Measurements from ENCODE around the gene TBK1.
A peak's percentile ranks its signal among the peaks of the same experiment; 100 is the strongest.

Gene TBK1

DNA sequence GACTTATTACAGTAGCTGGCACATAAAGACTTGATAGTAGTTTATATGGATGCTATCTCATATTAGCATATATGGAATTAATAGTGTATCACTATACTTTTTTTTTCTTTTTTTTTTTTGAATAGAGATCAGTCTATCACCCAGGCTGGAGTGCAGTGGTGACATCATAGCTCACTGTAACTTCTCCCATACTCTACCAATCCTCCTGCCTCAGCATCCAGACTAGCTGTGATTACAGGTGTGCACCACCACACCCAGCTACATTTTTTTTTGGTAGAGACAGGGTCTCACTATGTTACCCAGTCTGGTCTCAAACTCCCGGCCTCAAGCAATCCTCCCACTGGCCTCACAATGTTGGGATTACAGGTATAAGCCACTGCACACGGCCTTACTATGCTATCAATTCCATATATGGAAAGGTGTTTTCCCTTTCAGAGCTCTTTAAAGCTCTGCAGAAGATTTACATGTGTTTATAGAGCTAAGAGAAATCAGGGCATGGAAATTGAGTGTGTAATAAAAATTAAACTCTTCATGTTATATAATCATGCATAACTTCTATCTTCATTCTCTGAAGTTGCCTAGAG lies 1.8 kb upstream of the TBK1 start:
- H3K4me3 ChIP-seq (ENCODE audit: low read length): no peak overlapping the region
- DNase-seq (ENCODE audit: low read depth, low spot score): no peak

DNA sequence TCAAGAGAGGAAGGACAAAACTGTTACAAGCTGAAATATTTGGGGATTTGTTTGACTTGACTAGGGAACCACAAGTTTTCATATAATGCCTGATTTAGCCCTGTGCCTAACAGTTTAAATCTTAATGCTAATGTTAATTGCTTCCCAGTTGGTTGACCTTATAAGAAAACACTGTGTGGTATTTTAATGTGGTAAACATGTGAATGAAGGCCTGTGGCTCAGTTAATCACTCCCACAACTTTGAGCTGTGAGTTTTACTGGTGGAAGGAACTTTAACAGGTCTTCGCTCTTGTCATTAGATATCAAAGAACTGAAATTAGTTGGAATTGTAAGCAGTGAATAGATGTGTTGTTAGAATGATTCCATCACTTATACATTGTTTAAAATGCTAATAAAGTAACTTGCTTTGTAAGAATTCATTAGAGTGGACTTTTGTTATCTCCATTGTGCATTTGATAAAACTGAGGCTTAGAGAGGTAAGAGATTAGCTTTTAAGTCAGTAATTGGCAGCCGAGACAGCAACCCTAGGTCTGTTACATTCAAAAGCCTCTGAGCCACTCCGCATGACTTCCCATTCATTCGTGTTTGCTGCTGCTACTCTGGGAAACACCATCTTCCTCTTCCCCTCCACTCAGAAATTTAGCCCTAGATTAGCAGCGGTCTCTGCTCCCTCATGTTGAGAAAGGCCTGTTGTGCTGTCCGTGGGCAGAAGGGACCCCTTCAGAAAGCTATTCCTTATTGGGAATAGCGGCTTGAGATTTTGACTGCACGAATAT lies 1.0 kb upstream of the TBK1 start:
- no peak for DNase-seq (ENCODE audit: low read depth, low spot score)
- peak overlapping the region; percentile 87 for H3K4me3 ChIP-seq (ENCODE audit: low read length)

DNA sequence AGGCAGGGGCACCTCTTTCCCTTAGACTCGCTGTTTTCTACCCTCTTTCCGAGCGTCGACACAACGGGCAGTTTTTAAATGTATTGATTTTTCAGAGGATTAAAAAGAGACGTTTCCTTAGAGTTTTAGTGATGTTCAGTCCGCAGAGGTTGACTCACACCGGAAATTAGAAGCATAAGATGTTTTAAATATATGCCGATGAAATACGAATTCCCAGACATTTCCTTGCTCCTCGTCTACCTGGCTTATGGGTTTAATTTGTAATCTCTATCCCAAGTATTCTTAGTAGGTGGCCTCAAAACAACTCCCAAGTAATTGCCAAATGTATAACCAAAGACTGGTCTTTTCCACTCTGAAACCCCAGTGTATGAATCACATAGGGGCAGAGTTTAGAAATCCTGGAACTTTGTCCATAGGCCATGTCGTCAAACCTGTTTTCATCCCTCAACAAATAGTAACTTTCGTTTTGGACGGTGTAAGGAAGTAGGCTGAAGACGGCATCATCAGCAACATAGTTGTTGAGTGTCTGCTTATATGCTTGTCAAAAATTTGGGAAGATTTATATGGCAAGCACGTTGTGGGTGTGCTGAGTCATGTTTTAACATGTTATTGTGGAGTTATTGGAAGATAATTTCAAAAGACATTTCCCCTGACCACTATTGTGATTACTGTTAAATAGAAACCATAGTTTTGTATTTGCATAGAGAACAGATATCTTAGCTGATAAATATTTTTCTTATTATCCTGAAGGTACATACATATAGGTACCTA lies 824 bp downstream of the TBK1 start:
- DNase-seq (ENCODE audit: low read depth, low spot score): no peak

DNA sequence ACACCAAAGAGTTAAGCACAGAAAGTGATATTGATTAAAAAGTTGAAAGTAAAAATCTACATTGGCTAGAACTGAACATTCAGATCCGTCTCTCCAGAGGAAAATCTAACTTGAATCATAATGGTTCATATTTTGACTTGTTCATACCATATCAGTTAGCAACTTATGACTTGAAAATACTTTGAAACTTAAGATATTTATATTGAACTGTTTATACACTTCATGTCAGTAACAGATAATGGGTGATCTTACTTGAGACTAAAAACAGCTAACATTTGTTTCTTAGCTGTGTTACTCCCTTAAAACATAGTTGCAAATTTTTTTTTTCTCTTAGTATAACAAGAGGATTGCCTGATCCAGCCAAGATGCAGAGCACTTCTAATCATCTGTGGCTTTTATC lies 3.6 kb downstream of the TBK1 start:
- no peak overlapping the region for H3K4me3 ChIP-seq (ENCODE audit: low read length)
- DNase-seq (ENCODE audit: low read depth, low spot score): no peak

More for the DNA sequence above, 824 bp downstream of the TBK1 start:
- peak overlapping the region; percentile 87 for H3K4me3 ChIP-seq (ENCODE audit: low read length)

DNA sequence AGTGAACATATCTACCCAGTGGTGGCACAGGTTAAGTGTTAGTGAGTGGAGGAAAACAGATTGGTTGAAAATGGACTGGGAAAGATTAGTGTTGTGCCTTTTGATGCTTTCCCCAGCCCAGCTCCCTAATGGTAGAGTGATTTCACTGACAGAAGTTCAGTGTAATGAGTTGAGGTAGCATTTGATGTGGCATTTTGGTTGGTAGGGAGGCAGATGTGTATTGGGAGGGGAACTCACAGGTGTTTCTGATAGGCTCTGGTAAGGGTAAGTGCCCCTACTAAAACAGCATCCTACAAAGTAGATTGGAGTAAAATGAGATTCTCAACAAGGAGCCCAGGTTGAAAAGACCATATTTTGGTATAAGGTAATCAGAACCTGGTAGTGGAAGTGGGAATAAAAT lies 4.2 kb downstream of the TBK1 start:
- no peak overlapping the region for H3K4me3 ChIP-seq (ENCODE audit: low read length)
- peak; percentile 84 for DNase-seq (ENCODE audit: low read depth, low spot score)

DNA sequence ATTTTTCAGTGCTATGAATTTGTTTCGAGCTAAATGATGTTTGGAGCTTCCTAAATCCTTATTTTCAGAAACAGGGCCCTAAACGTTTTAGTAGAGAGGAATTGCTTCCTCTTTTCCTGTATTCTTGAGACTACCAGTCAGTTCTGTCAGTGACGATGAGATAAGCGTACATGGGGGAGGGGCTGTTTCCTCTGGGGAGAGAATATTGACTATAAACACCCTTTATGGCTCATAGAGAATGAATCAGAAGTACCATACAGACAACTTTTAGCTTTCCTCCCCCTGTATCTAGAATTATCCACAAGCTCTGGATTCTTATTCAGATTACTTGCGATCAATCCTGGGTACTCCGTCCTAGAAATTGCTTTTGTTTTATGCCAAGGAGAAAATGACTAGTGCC lies 5.1 kb downstream of the TBK1 start:
- DNase-seq (ENCODE audit: low read depth, low spot score): no peak

DNA sequence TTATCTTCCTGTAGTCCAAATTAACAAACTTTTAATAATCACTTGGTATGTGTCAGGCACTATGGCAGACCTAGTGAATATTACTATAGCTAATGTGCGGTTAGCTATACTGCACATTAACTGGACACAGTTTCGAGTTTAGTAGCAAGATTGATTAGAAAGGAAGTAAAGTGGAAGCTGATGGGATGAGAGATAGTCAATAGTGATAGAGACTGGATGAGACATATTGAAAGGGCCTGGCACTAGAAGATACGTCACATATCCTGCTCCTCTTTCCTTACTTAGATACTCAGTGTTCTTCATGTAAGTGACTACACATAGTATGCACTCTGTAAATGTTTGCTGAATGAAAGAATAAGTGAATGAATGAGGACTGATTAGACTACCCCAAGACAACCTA lies 5.5 kb downstream of the TBK1 start:
- no peak for DNase-seq (ENCODE audit: low read depth, low spot score)
- no peak overlapping the region for H3K4me3 ChIP-seq (ENCODE audit: low read length)

More for the DNA sequence above, 5.1 kb downstream of the TBK1 start:
- H3K4me3 ChIP-seq (ENCODE audit: low read length): no peak overlapping the region

DNA sequence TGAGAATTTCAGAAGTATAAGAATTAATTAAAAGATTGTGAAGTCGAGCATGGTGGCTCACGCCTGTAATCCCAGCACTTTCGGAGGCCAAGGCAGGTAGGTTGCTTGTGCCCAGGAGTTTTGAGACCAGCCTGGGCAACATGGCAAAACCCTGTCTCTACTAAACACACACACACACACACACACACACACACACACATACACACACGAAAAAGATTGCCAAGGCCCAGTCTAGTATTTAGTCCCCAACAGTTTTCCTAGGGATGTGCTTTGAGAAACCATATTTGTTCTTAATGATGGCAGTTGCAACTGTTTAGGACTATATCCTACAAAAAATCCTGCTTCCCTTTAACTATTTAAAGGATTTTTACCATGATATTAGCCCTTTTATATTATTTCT lies 6.0 kb downstream of the TBK1 start:
- no peak for DNase-seq (ENCODE audit: low read depth, low spot score)

DNA sequence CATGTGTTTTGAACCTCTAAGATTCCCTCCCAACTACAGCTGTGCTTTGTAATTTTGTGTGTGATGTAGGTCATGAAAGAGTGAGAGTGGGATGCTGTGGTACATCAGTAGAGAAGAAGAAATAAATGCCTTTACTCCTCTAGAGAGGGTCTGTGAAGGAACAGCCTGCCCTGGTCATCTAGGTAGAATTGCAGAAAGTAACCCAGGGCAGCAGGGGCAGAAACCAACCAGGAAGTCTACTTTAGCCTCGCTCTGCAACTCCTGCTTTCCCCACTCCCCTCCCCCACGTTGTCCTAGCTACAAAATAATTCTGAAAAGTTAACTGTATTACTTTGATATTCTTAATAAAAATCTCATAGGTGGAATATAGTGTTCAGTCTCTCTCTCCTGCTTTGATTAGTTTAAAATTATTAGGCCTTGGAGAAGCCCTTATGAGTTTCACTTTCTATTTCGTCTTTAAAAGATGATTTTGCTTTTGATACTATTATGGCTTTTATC lies 7.5 kb downstream of the TBK1 start:
- H3K4me3 ChIP-seq (ENCODE audit: low read length): peak overlapping the region; percentile 26

More for the DNA sequence above, 6.0 kb downstream of the TBK1 start:
- H3K4me3 ChIP-seq (ENCODE audit: low read length): no peak overlapping the region

DNA sequence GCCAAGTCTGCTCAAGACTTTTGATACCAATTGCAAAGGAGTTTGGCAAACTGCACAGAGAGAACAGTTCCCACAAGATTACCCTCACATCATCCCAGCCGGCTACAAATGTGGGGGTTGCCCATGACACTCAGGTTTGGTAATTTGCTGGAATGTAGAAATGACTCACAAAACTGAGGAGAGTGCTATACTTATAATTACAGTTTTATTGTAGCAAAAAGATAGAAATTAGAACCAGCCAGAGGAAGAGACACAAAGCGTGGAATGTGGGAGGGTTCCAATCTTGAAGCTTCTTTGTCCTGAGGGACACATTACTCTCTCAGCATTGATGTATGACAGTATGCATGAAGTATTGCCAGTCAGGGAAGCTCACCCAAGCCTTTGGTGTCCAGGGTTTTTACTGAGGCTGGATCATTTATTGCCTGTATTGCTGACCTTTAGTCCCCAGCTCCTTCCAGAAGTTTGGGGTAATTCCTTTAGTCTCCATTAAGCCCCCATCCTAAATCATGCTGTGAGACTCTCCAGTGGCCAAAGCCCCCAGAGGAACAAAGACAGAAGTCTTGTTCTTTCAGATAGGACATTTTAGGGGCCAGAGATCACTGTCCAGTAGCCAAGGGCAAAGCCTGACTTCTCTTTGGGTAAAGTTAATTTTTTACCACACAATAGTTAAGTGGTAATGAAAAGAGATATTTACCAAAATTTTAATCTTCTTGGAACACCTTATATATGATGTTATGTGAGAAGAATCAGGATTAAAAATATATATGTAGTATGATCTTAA lies 9.9 kb downstream of the TBK1 start:
- no peak for DNase-seq (ENCODE audit: low read depth, low spot score)
- no peak overlapping the region for H3K4me3 ChIP-seq (ENCODE audit: low read length)

More for the DNA sequence above, 7.5 kb downstream of the TBK1 start:
- DNase-seq (ENCODE audit: low read depth, low spot score): no peak

DNA sequence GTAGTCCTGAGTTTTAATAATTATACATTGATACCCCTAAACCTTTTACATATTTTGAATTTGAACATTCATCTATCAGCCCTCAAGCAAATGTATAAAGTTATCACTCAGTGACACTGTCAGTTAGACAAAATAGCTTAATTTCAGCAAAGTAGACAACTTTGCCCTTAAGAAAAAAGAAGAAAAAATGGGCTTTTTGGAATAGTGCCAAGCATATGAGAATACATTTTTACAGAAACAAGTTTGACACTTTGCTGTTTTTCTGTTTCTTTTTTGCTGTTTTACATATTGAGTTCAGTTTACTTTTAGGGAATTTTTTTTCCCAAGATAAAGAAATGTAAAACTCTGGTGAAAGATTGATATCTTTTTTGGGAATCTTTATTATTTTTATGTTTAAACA lies 14.3 kb downstream of the TBK1 start:
- no peak for DNase-seq (ENCODE audit: low read depth, low spot score)
- no peak overlapping the region for H3K4me3 ChIP-seq (ENCODE audit: low read length)

DNA sequence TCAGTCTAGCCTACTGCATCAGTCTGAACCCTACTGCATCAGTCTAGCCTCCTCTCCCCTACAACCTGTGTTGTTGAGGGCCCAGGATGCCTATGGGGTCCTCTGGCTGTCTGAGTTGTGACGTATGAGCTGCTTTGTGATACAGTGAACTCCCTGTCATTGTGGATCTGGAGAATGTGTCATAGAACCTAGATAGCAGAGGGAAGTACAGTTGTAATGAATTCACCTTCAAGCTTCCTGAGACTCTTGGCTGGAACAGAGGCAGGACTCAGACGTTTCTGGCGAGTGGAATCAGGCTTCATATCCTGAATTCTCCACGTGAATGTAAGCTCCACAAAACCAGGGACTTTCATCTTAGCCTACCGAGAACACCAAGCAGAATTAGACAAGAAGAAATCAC lies 17.0 kb downstream of the TBK1 start:
- no peak for DNase-seq (ENCODE audit: low read depth, low spot score)
- no peak overlapping the region for H3K4me3 ChIP-seq (ENCODE audit: low read length)

DNA sequence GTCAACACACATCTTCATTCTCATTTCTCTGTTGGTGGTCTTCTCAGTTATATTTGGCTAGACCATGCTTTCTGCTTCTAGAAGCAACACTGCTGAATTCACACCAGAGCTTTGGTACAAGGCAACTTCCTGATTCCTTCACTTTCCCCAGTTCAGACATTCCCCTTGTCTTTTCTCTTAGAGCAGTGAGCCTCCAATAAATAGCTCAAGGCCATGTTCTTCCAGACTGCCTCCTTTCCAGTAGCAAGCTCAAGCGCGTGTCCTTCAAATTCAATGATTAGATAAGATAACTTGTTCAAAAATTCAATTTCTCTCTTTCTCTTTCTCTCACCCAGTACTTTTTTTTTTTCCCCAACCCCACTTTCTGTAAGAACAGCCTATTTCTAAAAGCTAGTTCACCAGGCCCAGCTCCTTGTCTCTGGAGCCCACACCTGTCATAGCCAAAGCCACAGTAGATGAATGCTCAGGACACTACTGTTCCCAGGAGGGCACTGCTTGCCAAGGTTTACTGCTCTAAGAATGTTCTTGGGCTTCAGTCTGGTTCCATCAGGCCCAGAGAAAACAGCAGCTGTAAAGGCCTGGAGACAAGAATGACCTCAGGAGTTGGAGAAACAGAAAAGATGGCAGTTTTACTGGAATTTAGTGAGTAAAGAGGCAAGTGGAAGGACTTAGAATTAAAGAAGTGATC lies 17.7 kb downstream of the TBK1 start:
- no peak for DNase-seq (ENCODE audit: low read depth, low spot score)
- H3K4me3 ChIP-seq (ENCODE audit: low read length): no peak overlapping the region

DNA sequence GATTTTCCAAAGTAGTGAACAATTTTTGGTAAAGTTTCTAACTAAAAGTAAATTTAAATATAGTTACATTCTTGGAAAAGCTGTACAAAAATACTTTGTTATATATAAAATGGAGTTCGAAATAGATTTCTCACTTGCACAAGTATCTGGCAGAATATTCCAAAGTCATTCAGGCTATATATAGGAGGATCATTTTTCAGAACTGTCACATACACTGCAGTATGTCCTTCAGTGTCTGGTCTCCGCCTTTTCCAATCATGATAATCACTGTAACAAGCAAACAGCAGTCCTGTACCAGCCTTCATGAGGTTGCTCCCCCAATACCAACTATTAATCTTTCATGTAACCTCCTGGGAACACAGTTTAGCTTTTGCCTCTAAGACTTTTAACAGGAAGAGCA lies 18.6 kb downstream of the TBK1 start:
- DNase-seq (ENCODE audit: low read depth, low spot score): no peak

DNA sequence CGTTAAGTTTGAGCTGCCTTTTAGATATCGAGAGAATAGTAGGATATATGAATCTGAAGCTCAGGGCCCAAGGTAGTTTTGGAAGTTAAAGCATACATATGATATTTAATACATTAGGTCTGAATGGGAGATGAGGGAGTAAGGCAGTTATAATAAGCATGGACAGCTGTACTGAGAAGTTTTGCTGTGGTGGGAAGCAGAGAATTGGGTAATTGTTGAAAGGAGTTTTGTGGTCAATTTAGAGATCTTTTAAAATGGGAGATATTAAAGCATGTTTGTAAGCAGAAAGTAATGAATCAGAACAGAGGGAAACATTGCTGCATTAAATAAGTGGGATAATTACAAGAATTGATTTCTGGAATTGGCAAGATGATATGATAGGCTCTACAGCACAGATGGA lies 21.3 kb downstream of the TBK1 start:
- no peak for DNase-seq (ENCODE audit: low read depth, low spot score)
- H3K4me3 ChIP-seq (ENCODE audit: low read length): no peak overlapping the region

More for the DNA sequence above, 18.6 kb downstream of the TBK1 start:
- H3K4me3 ChIP-seq (ENCODE audit: low read length): no peak overlapping the region

DNA sequence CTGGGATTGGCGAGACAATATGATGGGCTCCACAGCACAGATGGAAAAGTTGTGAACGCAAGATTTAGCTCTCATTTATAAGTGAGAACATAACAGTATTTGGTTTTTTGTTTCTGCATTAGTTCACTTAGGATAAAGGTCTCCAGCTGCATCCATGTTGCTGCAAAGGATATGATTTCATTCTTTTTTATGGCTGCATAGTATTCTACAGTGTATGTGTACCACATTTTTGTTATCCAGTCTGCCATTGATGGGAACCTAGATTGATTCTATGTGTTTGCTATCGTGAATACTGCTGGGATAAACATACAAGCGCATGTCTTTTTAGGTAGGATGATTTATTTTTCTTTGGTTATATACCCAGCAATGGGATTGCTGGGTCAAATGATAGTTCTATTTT lies 23.6 kb downstream of the TBK1 start:
- DNase-seq (ENCODE audit: low read depth, low spot score): no peak
- no peak overlapping the region for H3K4me3 ChIP-seq (ENCODE audit: low read length)

DNA sequence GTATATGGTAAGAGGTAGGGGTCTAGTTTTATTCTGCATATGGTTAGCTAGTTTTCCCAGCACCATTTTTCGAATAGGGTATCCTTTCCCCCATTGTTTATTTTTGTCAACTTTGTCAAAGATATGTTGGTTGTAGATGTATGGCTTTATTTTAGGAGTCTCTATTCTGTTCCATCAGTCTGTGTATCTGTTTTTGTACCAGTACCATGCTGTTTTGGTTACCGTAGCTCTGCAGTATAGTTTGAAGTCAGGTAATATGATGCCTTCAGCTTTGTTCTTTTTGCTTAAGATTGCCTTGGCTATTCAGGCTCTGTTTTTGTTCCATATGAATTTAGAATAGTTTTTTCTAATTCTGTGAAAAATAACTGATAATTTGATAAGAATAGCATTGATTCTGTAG lies 24.9 kb downstream of the TBK1 start:
- no peak for DNase-seq (ENCODE audit: low read depth, low spot score)
- H3K4me3 ChIP-seq (ENCODE audit: low read length): no peak overlapping the region

DNA sequence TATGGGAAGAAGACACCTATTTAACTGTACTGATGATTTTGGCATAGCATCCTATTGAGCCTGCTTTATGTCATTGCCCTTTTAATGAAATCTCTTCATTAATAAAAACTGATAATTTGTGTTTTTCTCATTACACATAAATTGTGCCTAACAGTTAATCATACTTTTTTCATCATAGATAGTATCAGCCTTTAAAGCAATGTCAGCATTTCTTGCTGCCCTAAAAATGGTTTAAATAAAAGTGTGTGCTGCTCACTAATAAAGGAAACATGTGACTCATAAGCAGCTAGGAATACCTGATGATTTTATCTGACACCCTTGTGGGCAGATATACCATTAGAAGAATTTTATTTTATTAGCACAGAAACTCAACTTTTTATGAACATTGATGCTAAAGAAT lies 26.7 kb downstream of the TBK1 start:
- DNase-seq (ENCODE audit: low read depth, low spot score): no peak
- no peak overlapping the region for H3K4me3 ChIP-seq (ENCODE audit: low read length)

DNA sequence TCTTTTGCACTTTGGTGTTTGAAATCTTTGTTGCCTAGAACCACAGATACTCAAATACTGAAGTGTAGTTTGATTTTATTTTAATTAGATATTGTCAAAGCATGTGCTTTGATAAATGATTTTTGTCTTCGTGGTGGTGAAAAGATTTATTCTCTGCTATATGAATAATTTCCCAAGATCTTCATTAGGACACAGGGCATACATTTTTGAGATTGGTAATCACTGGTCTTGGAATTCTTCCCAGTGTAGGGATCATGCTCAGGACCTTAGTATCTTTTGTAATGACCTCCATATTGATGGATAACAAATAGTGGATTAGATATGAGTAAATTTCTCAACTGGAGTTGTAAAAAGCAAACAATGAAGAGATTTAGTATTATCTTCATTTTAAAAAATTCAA lies 28.2 kb downstream of the TBK1 start:
- no peak overlapping the region for H3K4me3 ChIP-seq (ENCODE audit: low read length)
- DNase-seq (ENCODE audit: low read depth, low spot score): no peak
